ENCODE results near the gene RAB6B.

The RAB6B gene

GRCh38 chr3:133893683-133894352 is 1.9 kb downstream of the RAB6B start:
- DNase-seq = no peak

GRCh38 chr3:133892541-133893231 is 3.0 kb downstream of the RAB6B start:
- no peak for DNase-seq

- no peak for DNase-seq
Observed at GRCh38 chr3:133891662-133892378, 3.9 kb downstream of the RAB6B start.

GRCh38 chr3:133890972-133891644 is 4.6 kb downstream of the RAB6B start:
- DNase-seq = no peak

- no peak for DNase-seq
Observed at GRCh38 chr3:133890037-133890436, 5.6 kb downstream of the RAB6B start.

GRCh38 chr3:133888726-133889340 is 6.8 kb downstream of the RAB6B start:
- DNase-seq = no peak

GRCh38 chr3:133887803-133888703 is 7.6 kb downstream of the RAB6B start:
- no peak for DNase-seq

GRCh38 chr3:133887074-133887802 is 8.4 kb downstream of the RAB6B start:
- DNase-seq = no peak

GRCh38 chr3:133886031-133886722 is 9.5 kb downstream of the RAB6B start:
- DNase-seq = no peak

GRCh38 chr3:133884887-133885711 is 10.6 kb downstream of the RAB6B start:
- no peak for DNase-seq

GRCh38 chr3:133884054-133884886 is 11.4 kb downstream of the RAB6B start:
- DNase-seq = peak; percentile 44

- no peak for DNase-seq
Observed at GRCh38 chr3:133883641-133884040, 12.0 kb downstream of the RAB6B start.

GRCh38 chr3:133882986-133883586 is 12.6 kb downstream of the RAB6B start:
- DNase-seq = peak; percentile 32

- peak; percentile 53 for DNase-seq
Observed at GRCh38 chr3:133881939-133882825, 13.5 kb downstream of the RAB6B start.

- peak; percentile 17 for DNase-seq
Observed at GRCh38 chr3:133881492-133881891, 14.2 kb downstream of the RAB6B start.

GRCh38 chr3:133880886-133881455 is 14.7 kb downstream of the RAB6B start:
- peak; percentile 33 for DNase-seq

- peak; percentile 52 for DNase-seq
Observed at GRCh38 chr3:133880287-133880686, 15.4 kb downstream of the RAB6B start.

All from activated CD8-positive, alpha-beta memory T cell treated with anti-CD3 and anti-CD28 coated beads for 24 hours (primary cell).